ENCODE data around the gene OPCML.

Gene OPCML

GRCh38 chr11:132881622-132882021 lies 650.7 kb downstream of the OPCML start:
- TF ChIP-seq REST (IDR thresholded peaks at IDR 0.05; ENCODE audit: insufficient replicate concordance, low read depth): no peak
- TF ChIP-seq CTCF (IDR thresholded peaks at IDR 0.05; ENCODE audit: insufficient read depth, low read length): no peak
- TF ChIP-seq SPI1 (IDR thresholded peaks at IDR 0.05; ENCODE audit: borderline replicate concordance, low read depth): no peak
- no peak for TF ChIP-seq GABPA (IDR thresholded peaks at IDR 0.05; ENCODE audit: low read depth)
- TF ChIP-seq POLR2AphosphoS5 (IDR thresholded peaks at IDR 0.05; ENCODE audit: low read depth): no peak
- no peak overlapping the region for H3K27ac ChIP-seq (replicated peaks)
- no peak for DNase-seq (ENCODE audit: low read depth in 1 of 2, low spot score in 1 of 2)
- H3K4me3 ChIP-seq (replicated peaks; ENCODE audit: insufficient read depth, low read length): no peak overlapping the region
- H3K27me3 ChIP-seq (ENCODE audit: insufficient read depth, poor library complexity, severe bottlenecking): no peaks in the 10 kb centered on the region

- Histone ChIP-seq H3K27me3 (ENCODE audit: insufficient read depth, poor library complexity, severe bottlenecking) (no peaks in the 10 kb centered on the region), H3K27ac (replicated peaks) (no peak overlapping the region), H3K4me3 (replicated peaks; ENCODE audit: insufficient read depth, low read length) (no peak overlapping the region)
- no peak for TF ChIP-seq REST (IDR thresholded peaks at IDR 0.05; ENCODE audit: insufficient replicate concordance, low read depth)
- TF ChIP-seq GABPA (IDR thresholded peaks at IDR 0.05; ENCODE audit: low read depth): no peak
- no peak for TF ChIP-seq SPI1 (IDR thresholded peaks at IDR 0.05; ENCODE audit: borderline replicate concordance, low read depth)
- TF ChIP-seq CTCF (IDR thresholded peaks at IDR 0.05; ENCODE audit: insufficient read depth, low read length): no peak
- TF ChIP-seq POLR2AphosphoS5 (IDR thresholded peaks at IDR 0.05; ENCODE audit: low read depth): no peak
- DNase-seq (ENCODE audit: low read depth in 1 of 2, low spot score in 1 of 2): no peak
Observed at GRCh38 chr11:132878111-132878510, 654.2 kb downstream of the OPCML start.

- Histone ChIP-seq H3K4me3 (replicated peaks; ENCODE audit: insufficient read depth, low read length) (no peak overlapping the region), H3K27me3 (ENCODE audit: insufficient read depth, poor library complexity, severe bottlenecking) (no peaks in the 10 kb centered on the region), H3K27ac (replicated peaks) (no peak overlapping the region)
- TF ChIP-seq SPI1 (IDR thresholded peaks at IDR 0.05; ENCODE audit: borderline replicate concordance, low read depth) (no peak), CTCF (IDR thresholded peaks at IDR 0.05; ENCODE audit: insufficient read depth, low read length) (no peak), POLR2AphosphoS5 (IDR thresholded peaks at IDR 0.05; ENCODE audit: low read depth) (no peak), REST (IDR thresholded peaks at IDR 0.05; ENCODE audit: insufficient replicate concordance, low read depth) (no peak), GABPA (IDR thresholded peaks at IDR 0.05; ENCODE audit: low read depth) (no peak)
- DNase-seq (ENCODE audit: low read depth in 1 of 2, low spot score in 1 of 2): no peak
Observed at GRCh38 chr11:132876705-132877104, 655.6 kb downstream of the OPCML start.

Data from HL-60 (cell line).